Hepatocyte (in vitro differentiated cells): ENCODE measurements around the gene CGREF1.

Experiments used
- EZH2phosphoT487 ChIP-seq: fragments of 200-600 bp; sonication (generic); IDR thresholded peaks from one replicate; pipeline ENCODE4 v1.6.1; 2018; ENCODE audit warnings: antibody characterized with exemption, mild to moderate bottlenecking, low read depth, moderate library complexity; ENCODE audit not compliant: unreplicated experiment, severe bottlenecking
- TF ChIP-seq, protein P1 (sequence below): fragments of 200-600 bp; sonication (generic); IDR thresholded peaks from 2 replicates; pipeline ENCODE4 v1.5.1; 2016; ENCODE audit warnings: antibody characterized with exemption, mild to moderate bottlenecking; ENCODE audit not compliant: poor library complexity

DNA sequence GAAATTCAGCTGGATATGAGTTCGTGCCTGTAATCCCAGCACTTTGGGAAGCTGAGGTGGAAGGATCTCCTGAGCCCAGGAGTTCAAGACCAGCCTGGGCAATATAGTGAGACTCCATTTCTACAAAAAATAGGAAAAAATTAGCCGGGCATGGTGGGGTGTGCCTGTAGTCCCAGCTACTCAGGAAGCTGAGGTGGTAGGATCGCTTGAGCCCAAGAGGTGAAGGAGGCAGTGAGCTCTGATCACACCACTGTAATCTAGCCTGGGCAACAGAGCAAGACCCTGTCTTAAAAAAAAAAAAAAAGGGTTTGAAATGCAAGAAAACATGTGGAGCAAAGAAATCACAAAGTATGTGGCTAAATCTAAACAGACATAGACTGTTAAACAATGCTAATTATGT lies 9.8 kb downstream of the CGREF1 start:
- TF ChIP-seq, protein P1, sequence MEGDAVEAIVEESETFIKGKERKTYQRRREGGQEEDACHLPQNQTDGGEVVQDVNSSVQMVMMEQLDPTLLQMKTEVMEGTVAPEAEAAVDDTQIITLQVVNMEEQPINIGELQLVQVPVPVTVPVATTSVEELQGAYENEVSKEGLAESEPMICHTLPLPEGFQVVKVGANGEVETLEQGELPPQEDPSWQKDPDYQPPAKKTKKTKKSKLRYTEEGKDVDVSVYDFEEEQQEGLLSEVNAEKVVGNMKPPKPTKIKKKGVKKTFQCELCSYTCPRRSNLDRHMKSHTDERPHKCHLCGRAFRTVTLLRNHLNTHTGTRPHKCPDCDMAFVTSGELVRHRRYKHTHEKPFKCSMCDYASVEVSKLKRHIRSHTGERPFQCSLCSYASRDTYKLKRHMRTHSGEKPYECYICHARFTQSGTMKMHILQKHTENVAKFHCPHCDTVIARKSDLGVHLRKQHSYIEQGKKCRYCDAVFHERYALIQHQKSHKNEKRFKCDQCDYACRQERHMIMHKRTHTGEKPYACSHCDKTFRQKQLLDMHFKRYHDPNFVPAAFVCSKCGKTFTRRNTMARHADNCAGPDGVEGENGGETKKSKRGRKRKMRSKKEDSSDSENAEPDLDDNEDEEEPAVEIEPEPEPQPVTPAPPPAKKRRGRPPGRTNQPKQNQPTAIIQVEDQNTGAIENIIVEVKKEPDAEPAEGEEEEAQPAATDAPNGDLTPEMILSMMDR, result no peak
- no peak for TF ChIP-seq EZH2phosphoT487
